Measurements from ENCODE around the gene HLX.

Gene HLX

GRCh38 chr1:220876511-220877376 lies 2.5 kb upstream of the HLX start:
- no peak overlapping the region for H3K27ac ChIP-seq (ENCODE audit: low read depth, low read length)
- peak overlapping the region; percentile 94 for H3K18ac ChIP-seq (ENCODE audit: low read length)
- H3K23ac ChIP-seq (ENCODE audit: low read length) = no peak overlapping the region
- H3K4ac ChIP-seq (ENCODE audit: low read depth, low read length) = no peak overlapping the region
- H4K8ac ChIP-seq (ENCODE audit: low read depth, low read length) = no peak overlapping the region
- peak overlapping the region; percentile 52 for H3K4me3 ChIP-seq (ENCODE audit: low read length)
- peak overlapping the region; percentile 19 for H2BK120ac ChIP-seq (ENCODE audit: low read depth, low read length)
- H2AK5ac ChIP-seq (ENCODE audit: low read length) = no peak overlapping the region
- peaks cover 31% of the 10 kb centered on the region for H3K27me3 ChIP-seq (ENCODE audit: insufficient read depth, low read length, poor library complexity)
- H3K4me1 ChIP-seq (ENCODE audit: control insufficient read depth, low read depth, low read length) = peaks cover 2% of the 10 kb centered on the region
- peak overlapping the region; percentile 85 for H3K56ac ChIP-seq (ENCODE audit: low read length)
- peak; percentile 83 for DNase-seq
- H3K79me1 ChIP-seq (ENCODE audit: low read length) = no peaks in the 10 kb centered on the region
- peak overlapping the region; percentile 80 for H3K4me2 ChIP-seq (ENCODE audit: low read length)
- H3K36me3 ChIP-seq (ENCODE audit: control insufficient read depth, insufficient read depth, low read length) = no peaks in the 10 kb centered on the region
- H2BK5ac ChIP-seq (ENCODE audit: low read length) = no peak overlapping the region
- no peaks in the 10 kb centered on the region for H3K79me2 ChIP-seq (ENCODE audit: control insufficient read depth, insufficient read depth, low read length)
- no CpG with 5 or more reads among the region's 54 CpGs for WGBS (ENCODE audit: extremely low coverage, insufficient coverage, low lambda C conversion rate)
- no peak overlapping the region for H4K5ac ChIP-seq (ENCODE audit: low read length)
- peak overlapping the region; percentile 69 for H3K9ac ChIP-seq (ENCODE audit: low read length)
- no peak overlapping the region for H2BK15ac ChIP-seq (replicated peaks; ENCODE audit: low read depth)

- peak overlapping the region; percentile 69 for H3K9ac ChIP-seq (ENCODE audit: low read length)
- peak; percentile 70 for DNase-seq
- H3K56ac ChIP-seq (ENCODE audit: low read length) = peak overlapping the region; percentile 85
- H3K79me2 ChIP-seq (ENCODE audit: control insufficient read depth, insufficient read depth, low read length) = no peaks in the 10 kb centered on the region
- no peak overlapping the region for H2BK120ac ChIP-seq (ENCODE audit: low read depth, low read length)
- peak overlapping the region; percentile 4 for H3K23ac ChIP-seq (ENCODE audit: low read length)
- H4K5ac ChIP-seq (ENCODE audit: low read length) = no peak overlapping the region
- no peaks in the 10 kb centered on the region for H3K79me1 ChIP-seq (ENCODE audit: low read length)
- no peak overlapping the region for H2BK5ac ChIP-seq (ENCODE audit: low read length)
- no peak overlapping the region for H4K8ac ChIP-seq (ENCODE audit: low read depth, low read length)
- H2AK5ac ChIP-seq (ENCODE audit: low read length) = no peak overlapping the region
- WGBS (ENCODE audit: extremely low coverage, insufficient coverage, low lambda C conversion rate) = no CpG with 5 or more reads among the region's 26 CpGs
- peak overlapping the region; percentile 52 for H3K4me3 ChIP-seq (ENCODE audit: low read length)
- peaks cover 34% of the 10 kb centered on the region for H3K27me3 ChIP-seq (ENCODE audit: insufficient read depth, low read length, poor library complexity)
- peak overlapping the region; percentile 94 for H3K18ac ChIP-seq (ENCODE audit: low read length)
- no peak overlapping the region for H2BK15ac ChIP-seq (replicated peaks; ENCODE audit: low read depth)
- H3K4ac ChIP-seq (ENCODE audit: low read depth, low read length) = no peak overlapping the region
- H3K4me1 ChIP-seq (ENCODE audit: control insufficient read depth, low read depth, low read length) = peaks cover 4% of the 10 kb centered on the region
- H3K4me2 ChIP-seq (ENCODE audit: low read length) = peak overlapping the region; percentile 80
- no peak overlapping the region for H3K27ac ChIP-seq (ENCODE audit: low read depth, low read length)
- no peaks in the 10 kb centered on the region for H3K36me3 ChIP-seq (ENCODE audit: control insufficient read depth, insufficient read depth, low read length)
Observed at GRCh38 chr1:220877377-220878095, 1.7 kb upstream of the HLX start.

DNA sequence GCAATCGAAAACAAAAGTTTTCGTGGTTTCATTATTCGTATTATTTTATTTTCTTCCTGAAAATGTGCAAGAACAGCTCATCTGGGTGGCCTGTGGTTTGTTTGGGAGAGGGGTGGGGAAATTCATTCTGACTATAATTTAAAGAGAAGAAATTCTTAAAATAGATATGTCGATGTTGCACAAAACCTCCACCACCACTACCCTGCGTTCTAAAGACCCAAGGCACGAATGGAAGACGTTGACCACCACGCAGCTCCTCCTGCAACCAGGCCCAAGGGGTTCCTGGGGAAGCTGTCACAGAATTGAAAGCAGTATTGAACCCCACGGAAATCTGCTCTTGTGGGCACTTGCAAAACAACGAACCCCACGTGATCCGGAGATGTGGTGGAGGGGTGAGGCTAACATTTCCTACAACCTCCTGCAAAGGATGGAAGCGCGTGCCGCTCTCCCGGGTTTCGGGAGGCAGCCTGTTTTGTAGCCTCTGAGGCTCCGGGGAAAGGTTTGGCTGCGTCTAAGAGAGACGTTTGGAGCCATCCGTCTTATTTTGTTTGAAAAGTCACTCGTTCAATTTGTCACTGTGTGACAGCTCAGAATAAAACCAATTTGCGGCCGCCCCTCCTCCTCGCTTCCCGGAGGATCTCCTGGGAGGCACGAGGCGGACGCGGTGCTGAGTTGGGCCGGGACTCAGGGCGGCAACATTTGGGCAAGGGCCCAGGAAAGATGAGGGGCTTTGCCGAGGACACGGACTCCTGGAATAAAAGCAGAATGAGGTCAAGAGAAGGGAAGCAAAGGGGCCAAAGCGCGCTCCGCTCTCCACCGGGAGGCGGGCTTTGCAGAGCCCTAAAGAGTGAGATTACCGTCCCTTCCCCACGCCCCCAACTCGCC lies 810 bp upstream of the HLX start:
- no peak overlapping the region for H3K18ac ChIP-seq (ENCODE audit: low read length)
- peak overlapping the region; percentile 16 for H3K4me2 ChIP-seq (ENCODE audit: low read length)
- no peaks in the 10 kb centered on the region for H3K36me3 ChIP-seq (ENCODE audit: control insufficient read depth, insufficient read depth, low read length)
- H2BK15ac ChIP-seq (replicated peaks; ENCODE audit: low read depth) = no peak overlapping the region
- WGBS (ENCODE audit: extremely low coverage, insufficient coverage, low lambda C conversion rate) = no CpG with 5 or more reads among the region's 42 CpGs
- DNase-seq = peak; percentile 54
- H2BK5ac ChIP-seq (ENCODE audit: low read length) = no peak overlapping the region
- H3K23ac ChIP-seq (ENCODE audit: low read length) = peak overlapping the region; percentile 4
- H4K5ac ChIP-seq (ENCODE audit: low read length) = no peak overlapping the region
- no peak overlapping the region for H4K8ac ChIP-seq (ENCODE audit: low read depth, low read length)
- peaks cover 4% of the 10 kb centered on the region for H3K4me1 ChIP-seq (ENCODE audit: control insufficient read depth, low read depth, low read length)
- peaks cover 34% of the 10 kb centered on the region for H3K27me3 ChIP-seq (ENCODE audit: insufficient read depth, low read length, poor library complexity)
- peak overlapping the region; percentile 55 for H3K9ac ChIP-seq (ENCODE audit: low read length)
- H2AK5ac ChIP-seq (ENCODE audit: low read length) = no peak overlapping the region
- peak overlapping the region; percentile 66 for H3K56ac ChIP-seq (ENCODE audit: low read length)
- no peaks in the 10 kb centered on the region for H3K79me1 ChIP-seq (ENCODE audit: low read length)
- no peak overlapping the region for H2BK120ac ChIP-seq (ENCODE audit: low read depth, low read length)
- H3K27ac ChIP-seq (ENCODE audit: low read depth, low read length) = no peak overlapping the region
- peak overlapping the region; percentile 46 for H3K4me3 ChIP-seq (ENCODE audit: low read length)
- no peak overlapping the region for H3K4ac ChIP-seq (ENCODE audit: low read depth, low read length)
- no peaks in the 10 kb centered on the region for H3K79me2 ChIP-seq (ENCODE audit: control insufficient read depth, insufficient read depth, low read length)

- peak overlapping the region; percentile 22 for H3K18ac ChIP-seq (ENCODE audit: low read length)
- peak overlapping the region; percentile 65 for H3K9ac ChIP-seq (ENCODE audit: low read length)
- H2AK5ac ChIP-seq (ENCODE audit: low read length) = no peak overlapping the region
- DNase-seq = peak; percentile 71
- peak overlapping the region; percentile 43 for H3K4me2 ChIP-seq (ENCODE audit: low read length)
- H2BK5ac ChIP-seq (ENCODE audit: low read length) = no peak overlapping the region
- no peaks in the 10 kb centered on the region for H3K79me1 ChIP-seq (ENCODE audit: low read length)
- peaks cover 41% of the 10 kb centered on the region for H3K27me3 ChIP-seq (ENCODE audit: insufficient read depth, low read length, poor library complexity)
- H4K8ac ChIP-seq (ENCODE audit: low read depth, low read length) = no peak overlapping the region
- peak overlapping the region; percentile 74 for H3K56ac ChIP-seq (ENCODE audit: low read length)
- no peak overlapping the region for H3K27ac ChIP-seq (ENCODE audit: low read depth, low read length)
- H2BK15ac ChIP-seq (replicated peaks; ENCODE audit: low read depth) = no peak overlapping the region
- H3K4ac ChIP-seq (ENCODE audit: low read depth, low read length) = no peak overlapping the region
- no peak overlapping the region for H4K5ac ChIP-seq (ENCODE audit: low read length)
- no peaks in the 10 kb centered on the region for H3K79me2 ChIP-seq (ENCODE audit: control insufficient read depth, insufficient read depth, low read length)
- H2BK120ac ChIP-seq (ENCODE audit: low read depth, low read length) = no peak overlapping the region
- peaks cover 4% of the 10 kb centered on the region for H3K4me1 ChIP-seq (ENCODE audit: control insufficient read depth, low read depth, low read length)
- H3K23ac ChIP-seq (ENCODE audit: low read length) = no peak overlapping the region
- H3K4me3 ChIP-seq (ENCODE audit: low read length) = peak overlapping the region; percentile 25
- no CpG with 5 or more reads among the region's 94 CpGs for WGBS (ENCODE audit: extremely low coverage, insufficient coverage, low lambda C conversion rate)
- no peaks in the 10 kb centered on the region for H3K36me3 ChIP-seq (ENCODE audit: control insufficient read depth, insufficient read depth, low read length)
Observed at GRCh38 chr1:220879509-220880361, 492 bp downstream of the HLX start.

GRCh38 chr1:220880362-220880670 lies 1.1 kb downstream of the HLX start:
- Histone ChIP-seq H3K4me1 (ENCODE audit: control insufficient read depth, low read depth, low read length) (peaks cover 4% of the 10 kb centered on the region), H4K5ac (ENCODE audit: low read length) (no peak overlapping the region), H3K27ac (ENCODE audit: low read depth, low read length) (no peak overlapping the region), H2AK5ac (ENCODE audit: low read length) (no peak overlapping the region), H2BK15ac (replicated peaks; ENCODE audit: low read depth) (no peak overlapping the region), H3K27me3 (ENCODE audit: insufficient read depth, low read length, poor library complexity) (peaks cover 47% of the 10 kb centered on the region), H3K4me2 (ENCODE audit: low read length) (peak overlapping the region; percentile 43), H4K8ac (ENCODE audit: low read depth, low read length) (no peak overlapping the region), H3K9ac (ENCODE audit: low read length) (peak overlapping the region; percentile 65), H3K79me1 (ENCODE audit: low read length) (no peaks in the 10 kb centered on the region), H3K23ac (ENCODE audit: low read length) (no peak overlapping the region), H3K18ac (ENCODE audit: low read length) (no peak overlapping the region), H2BK5ac (ENCODE audit: low read length) (no peak overlapping the region), H3K36me3 (ENCODE audit: control insufficient read depth, insufficient read depth, low read length) (no peaks in the 10 kb centered on the region), H3K4me3 (ENCODE audit: low read length) (peak overlapping the region; percentile 3), H3K4ac (ENCODE audit: low read depth, low read length) (no peak overlapping the region), H3K56ac (ENCODE audit: low read length) (peak overlapping the region; percentile 74), H3K79me2 (ENCODE audit: control insufficient read depth, insufficient read depth, low read length) (no peaks in the 10 kb centered on the region), H2BK120ac (ENCODE audit: low read depth, low read length) (no peak overlapping the region)
- no CpG with 5 or more reads among the region's 8 CpGs for WGBS (ENCODE audit: extremely low coverage, insufficient coverage, low lambda C conversion rate)
- no peak for DNase-seq

All from mesendoderm (in vitro differentiated cells).